GM12878 (cell line): ENCODE measurements around the gene SYS1. TPM values are rescaled to one million over a fixed set of nuclear protein-coding genes. Genes with fewer than 3 reads are reported as not detected.

Experiments used
- DPF2 ChIP-seq: fragments of 450-650 bp; IDR thresholded peaks from 2 replicates; pipeline ENCODE4 v1.6.1; 2017; ENCODE audit warnings: mild to moderate bottlenecking
- ESRRA ChIP-seq: IDR thresholded peaks from 2 replicates; pipeline ENCODE4 v1.6.1; 2012; ENCODE audit warnings: mild to moderate bottlenecking, low read length, improper control_type of control experiment
- GABPA ChIP-seq: IDR thresholded peaks from 2 replicates; pipeline ENCODE4 v1.6.1; 2014; ENCODE audit warnings: antibody characterized with exemption, low read depth, mild to moderate bottlenecking, inconsistent platforms
- IRF4 ChIP-seq: IDR thresholded peaks from 2 replicates; pipeline ENCODE4 v1.6.1; 2011; ENCODE audit warnings: low read depth, low read length
- IRF5 ChIP-seq: fragments of 450-650 bp; IDR thresholded peaks from 2 replicates; pipeline ENCODE4 v1.6.1; 2017; ENCODE audit warnings: borderline replicate concordance
- JUND ChIP-seq: IDR thresholded peaks from 2 replicates; pipeline ENCODE4 v1.6.1; 2012; ENCODE audit warnings: low read depth, mild to moderate bottlenecking, low read length, improper control_type of control experiment, moderate library complexity
- MEF2A ChIP-seq: IDR thresholded peaks from 2 replicates; pipeline ENCODE4 v1.6.1; 2011; ENCODE audit warnings: low read depth, mild to moderate bottlenecking, low read length, moderate library complexity; ENCODE audit not compliant: insufficient read depth
- NKRF ChIP-seq: fragments of 450-650 bp; conservative IDR thresholded peaks from 2 replicates; pipeline ENCODE4 v1.6.1; 2017; ENCODE audit warnings: mild to moderate bottlenecking, moderate library complexity
- NR2C2 ChIP-seq: IDR thresholded peaks from 2 replicates; pipeline ENCODE4 v1.6.1; 2011; ENCODE audit warnings: borderline replicate concordance, low read depth; ENCODE audit not compliant: control insufficient read depth, insufficient read length
- NRF1 ChIP-seq: conservative IDR thresholded peaks from 2 replicates; pipeline ENCODE4 v1.6.1; 2011; ENCODE audit warnings: mild to moderate bottlenecking, low read depth, low read length, improper control_type of control experiment
- PML ChIP-seq: IDR thresholded peaks from 2 replicates; pipeline ENCODE4 v1.6.1; 2012; ENCODE audit warnings: low read length, inconsistent platforms
- POU2F2 ChIP-seq: IDR thresholded peaks from 3 replicates; pipeline ENCODE4 v1.6.1; 2011; ENCODE audit warnings: low read depth, mild to moderate bottlenecking, low read length, borderline replicate concordance
- RUNX3 ChIP-seq: IDR thresholded peaks from 2 replicates; pipeline ENCODE4 v1.6.1; 2012; ENCODE audit warnings: low read length, inconsistent platforms
- SKIL ChIP-seq: fragments of 450-650 bp; IDR thresholded peaks from 2 replicates; pipeline ENCODE4 v1.6.1; 2017; ENCODE audit warnings: mild to moderate bottlenecking, low read depth, inconsistent platforms; ENCODE audit not compliant: poor library complexity, severe bottlenecking
- SUPT20H ChIP-seq: IDR thresholded peaks from 2 replicates; pipeline ENCODE4 v1.6.1; 2011; ENCODE audit warnings: low read depth, mild to moderate bottlenecking, low read length, moderate library complexity, borderline replicate concordance; ENCODE audit not compliant: control insufficient read depth
- TCF3 ChIP-seq: IDR thresholded peaks from 2 replicates; pipeline ENCODE4 v1.6.1; 2012; ENCODE audit warnings: low read depth, mild to moderate bottlenecking, low read length, borderline replicate concordance; ENCODE audit not compliant: insufficient read depth
- TCF7 ChIP-seq: IDR thresholded peaks from 2 replicates; pipeline ENCODE4 v1.6.1; 2014; ENCODE audit warnings: antibody characterized with exemption, borderline replicate concordance
- USF1 ChIP-seq: IDR thresholded peaks from 2 replicates; pipeline ENCODE4 v1.6.1; 2011; ENCODE audit warnings: borderline replicate concordance, low read depth, mild to moderate bottlenecking, moderate library complexity, mixed read lengths, low read length; ENCODE audit not compliant: insufficient read depth; ENCODE audit errors: extremely low read length
- ZNF592 ChIP-seq: fragments of 450-650 bp; IDR thresholded peaks from 2 replicates; pipeline ENCODE4 v1.6.1; 2017; ENCODE audit warnings: mild to moderate bottlenecking, moderate library complexity
- polyA plus RNA-seq, 11 experiments: library from polyadenylated mRNA; depleted of rRNA in 4 of 11; unstranded in 6 of 11; stranded (reverse) in 5 of 11; fragments of >200 nt; fragmentation: Nextera tagmentation in 4 of 11; fragmentation: Illumina TruSeq in 1 of 11; extraction: Ambion mirVana in 4 of 11; extraction: Trizol in 1 of 11; gene quantifications; 1 replicate in 1 of 11; 2 replicates in 10 of 11; pipeline versions ENCODE4 v1.2.1 to v1.2.3, GENCODE V29; 2011 to 2016; ENCODE audit warnings: inconsistent platforms in 2 of 11, missing spikeins in 2 of 11, low read depth in 1 of 11
- total RNA-seq, 4 experiments: library from RNA; depleted of rRNA in 3 of 4; stranded (reverse); fragments of >200 nt in 3 of 4; fragmentation: Illumina TruSeq in 1 of 4; extraction: Trizol in 1 of 4; gene quantifications; 2 replicates each; pipeline versions ENCODE4 v1.2.1 to v1.2.3, GENCODE V29; 2013 to 2021

The SYS1 gene
- total and polyA plus RNA-seq, 10 of the 15 experiments (the other 5 are each of a cell fraction or from before 2014, with no cell fraction given) = 5.1 to 22.6 (median 9.3) TPM

- TF ChIP-seq JUND (peak; percentile 91), IRF5 (no peak), NRF1 (peak; percentile 96), MEF2A (no peak), NKRF (peak; percentile 96), PML (no peak), DPF2 (peak; percentile 83; the same call in 1 of the 2 replicates), TCF7 (no peak), SKIL (peak; percentile 74), GABPA (peak; percentile 77), RUNX3 (peak; percentile 62), POU2F2 (no peak), ESRRA (no peak), USF1 (no peak), TCF3 (no peak), ZNF592 (no peak), IRF4 (no peak), NR2C2 (no peak), SUPT20H (no peak)
Observed at GRCh38 chr20:45362804-45363610, at the start of gene SYS1 (continued).
